HepG2 (cell line): ENCODE results near the gene SERHL2. TPM values are rescaled to one million over a fixed set of nuclear protein-coding genes. Genes with fewer than 3 reads are reported as not detected.

Experiments
- ATAC-seq: fragments of 200-7000 bp; cut with Tn5 transposase; 3 replicates; pipeline ENCODE4 v1.9.1; 2020; ENCODE audit warnings: mild to moderate bottlenecking, moderate library complexity
- BruUV-seq: library from RNA; stranded (reverse); fragments of 400-500 nt; replicated peaks from 2 replicates; lab custom pipeline; 2021; lab: Mats Ljungman, UMichigan
- CTCF ChIA-PET: fragments of 300-600 bp; formaldehyde crosslinking; extraction: SDS; loops from one replicate; lab custom pipeline; 2021; ENCODE audit warnings: low total read pairs, inconsistent platforms, low intra/inter-chr PET ratio; lab: Yijun Ruan, JAX
- POLR2A ChIA-PET: fragments of 350-600 bp; sonication (Branson Sonifier 250); formaldehyde crosslinking; loops from one replicate; lab custom pipeline; 2020; ENCODE audit warnings: antibody characterized with exemption, inconsistent platforms; lab: Yijun Ruan, JAX
- DNase-seq: peaks from one replicate; pipeline ENCODE4 v3.0.0-alpha.2; 2015; ENCODE audit warnings: low spot score
- FAIRE-seq: peaks from 3 replicates; lab custom pipeline; 2011; peaks lifted over from hg19 to GRCh38; lab: Jason Lieb, UNC
- H2AFZ ChIP-seq: one replicate; pipeline ENCODE4 v1.6.1; 2011; ENCODE audit warnings: low read length, inconsistent platforms
- H3K27ac ChIP-seq: fragments of 300-600 bp; 3 replicates; pipeline ENCODE4 v1.8.0; 2011; ENCODE audit warnings: mixed run types, mild to moderate bottlenecking, mixed read lengths, low read length, inconsistent platforms; ENCODE audit not compliant: insufficient read depth; ENCODE audit errors: extremely low read length
- H3K27me3 ChIP-seq, 2 experiments: fragments of 200-600 bp in 1 of 2; 2 replicates in 1 of 2; 3 replicates in 1 of 2; pipeline versions ENCODE4 v1.6.0 to v1.8.0; 2011; ENCODE audit warnings: low read length in 2 of 2, mild to moderate bottlenecking in 2 of 2, moderate library complexity in 2 of 2, inconsistent platforms in 1 of 2; ENCODE audit not compliant: insufficient read depth in 2 of 2, control insufficient read depth in 1 of 2
- H3K36me3 ChIP-seq, 2 experiments: fragments of 200-600 bp in 1 of 2; replicated peaks in 1 of 2; 2 replicates in 1 of 2; 3 replicates in 1 of 2; pipeline versions ENCODE4 v1.5.1 to v1.8.0; 2011; ENCODE audit warnings: low read length in 2 of 2, inconsistent platforms in 1 of 2; ENCODE audit not compliant: insufficient read depth in 2 of 2, control insufficient read depth in 1 of 2
- H3K4me1 ChIP-seq: 2 replicates; pipeline ENCODE4 v1.5.1; 2012; ENCODE audit warnings: low read length, inconsistent platforms; ENCODE audit not compliant: insufficient read depth
- H3K4me2 ChIP-seq: 2 replicates; pipeline ENCODE4 v1.6.0; 2011; ENCODE audit warnings: low read depth, low read length, inconsistent platforms
- H3K4me3 ChIP-seq, 3 experiments: fragments of 200-600 bp in 1 of 3; sonication (generic), shearing (Covaris generic) in 1 of 3; replicated peaks in 1 of 3; 2 replicates each; pipeline ENCODE4 v1.5.1; 2011 to 2016; ENCODE audit warnings: low read length in 3 of 3, inconsistent platforms in 2 of 3, low read depth in 2 of 3, mild to moderate bottlenecking in 2 of 3, control low read depth in 1 of 3, mixed read lengths in 1 of 3; ENCODE audit not compliant: insufficient read depth in 1 of 3
- H3K79me2 ChIP-seq: one replicate; pipeline ENCODE4 v1.6.1; 2011; ENCODE audit warnings: low read length, inconsistent platforms; ENCODE audit not compliant: insufficient read depth
- H3K9ac ChIP-seq: 2 replicates; pipeline ENCODE4 v1.6.0; 2011; ENCODE audit warnings: mild to moderate bottlenecking, low read depth, low read length, inconsistent platforms; ENCODE audit not compliant: insufficient read depth
- H3K9me3 ChIP-seq: 2 replicates; pipeline ENCODE4 v1.5.1; 2012; ENCODE audit warnings: mild to moderate bottlenecking, low read length
- H4K20me1 ChIP-seq: 2 replicates; pipeline ENCODE4 v1.6.0; 2011; ENCODE audit warnings: inconsistent platforms, mild to moderate bottlenecking, low read length, moderate library complexity; ENCODE audit not compliant: insufficient read depth
- DPF2 ChIP-seq: sonication (generic); formaldehyde crosslinking; IDR thresholded peaks from 2 replicates; pipeline ENCODE4 v1.4.0; 2020; ENCODE audit warnings: mild to moderate bottlenecking, low read depth, missing genetic modification reagents, borderline replicate concordance
- MED1 ChIP-seq: sonication (generic); formaldehyde crosslinking; IDR thresholded peaks from 2 replicates; pipeline ENCODE4 v1.4.0; 2020; ENCODE audit warnings: missing genetic modification reagents
- MYC ChIP-seq: sonication (generic); formaldehyde crosslinking; IDR thresholded peaks from 2 replicates; pipeline ENCODE4 v1.9.0; 2021; ENCODE audit warnings: missing genetic modification reagents, borderline replicate concordance
- NBN ChIP-seq: fragments of 450-650 bp; conservative IDR thresholded peaks from 2 replicates; pipeline ENCODE4 v1.6.1; 2017
- RBFOX2 ChIP-seq: fragments of 200-400 bp; formaldehyde crosslinking; IDR thresholded peaks from 2 replicates; pipeline ENCODE4 v1.6.1; 2017; ENCODE audit warnings: low read depth, mild to moderate bottlenecking, low read length
- THRA ChIP-seq: sonication (generic); formaldehyde crosslinking; IDR thresholded peaks from 2 replicates; pipeline ENCODE4 v1.4.0; 2020; ENCODE audit warnings: missing genetic modification reagents, borderline replicate concordance
- ZFX ChIP-seq: sonication (generic); formaldehyde crosslinking; IDR thresholded peaks from 2 replicates; pipeline ENCODE4 v1.4.0; 2020; ENCODE audit warnings: mild to moderate bottlenecking, low read depth, missing genetic modification reagents, moderate library complexity
- ZNF253 ChIP-seq: sonication (generic); formaldehyde crosslinking; IDR thresholded peaks from 2 replicates; pipeline ENCODE4 v1.8.0; 2022; ENCODE audit warnings: mild to moderate bottlenecking, missing genetic modification reagents, borderline replicate concordance
- ZNF629 ChIP-seq: sonication (generic); formaldehyde crosslinking; conservative IDR thresholded peaks from 2 replicates; pipeline ENCODE4 v1.5.0; 2020; ENCODE audit warnings: missing genetic modification reagents
- ZNF782 ChIP-seq: sonication (generic); formaldehyde crosslinking; IDR thresholded peaks from 2 replicates; pipeline ENCODE4 v1.4.0; 2020; ENCODE audit warnings: missing genetic modification reagents, mild to moderate bottlenecking, borderline replicate concordance
- ZNF83 ChIP-seq: sonication (generic); formaldehyde crosslinking; IDR thresholded peaks from 2 replicates; pipeline ENCODE4 v1.4.0; 2020; ENCODE audit warnings: missing genetic modification reagents, mild to moderate bottlenecking, borderline replicate concordance
- WGBS: methylation state at CpG from one replicate; pipeline ENCODE4 v1.1.6; 2017; ENCODE audit warnings: low lambda C conversion rate; 5-methylcytosine and 5-hydroxymethylcytosine counted together
- in situ Hi-C: cut with HindIII; loops from 2 replicates; pipeline ENCODE4 v1.10.0; 2017; ENCODE audit warnings: low pct_unique_long_range_greater_than_20kb; ENCODE audit not compliant: extremely low pct_ligation_motif_present
- intact Hi-C: fragments of 100-400 bp; cut with micrococcal nuclease; formaldehyde crosslinking; loops from one replicate; pipeline ENCODE4 v1.10.0; 2022; ENCODE audit not compliant: unreplicated experiment
- polyA plus RNA-seq, 8 experiments: library from polyadenylated mRNA; depleted of rRNA in 3 of 8; stranded (reverse) in 7 of 8; unstranded in 1 of 8; fragments of >200 nt; fragmentation: Illumina TruSeq in 4 of 8; extraction: Trizol in 4 of 8; gene quantifications; 2 replicates each; pipeline versions ENCODE4 v1.2.1 to v1.2.3, GENCODE V29; 2011 to 2016; ENCODE audit warnings: low read depth in 4 of 8, missing spikeins in 1 of 8, mixed read lengths in 1 of 8; ENCODE audit not compliant: insufficient read depth in 1 of 8
- total RNA-seq, 5 experiments: library from RNA; depleted of rRNA; stranded (reverse); fragments of >200 nt; fragmentation: Illumina TruSeq; extraction: Trizol; gene quantifications; 2 replicates each; pipeline ENCODE4 v1.2.3, GENCODE V29; 2016; ENCODE audit warnings: low read depth in 1 of 5
- TF ChIP-seq, protein P1 (sequence below): sonication (generic); formaldehyde crosslinking; IDR thresholded peaks from 2 replicates; pipeline ENCODE4 v1.4.0; 2020; ENCODE audit warnings: missing genetic modification reagents, borderline replicate concordance
- TF ChIP-seq, protein P2 (sequence below): sonication (generic); formaldehyde crosslinking; IDR thresholded peaks from 2 replicates; pipeline ENCODE4 v1.4.0; 2020; ENCODE audit warnings: mild to moderate bottlenecking, missing genetic modification reagents
- TF ChIP-seq, protein P3 (sequence below): sonication (generic); formaldehyde crosslinking; IDR thresholded peaks from 2 replicates; pipeline ENCODE4 v1.5.0; 2020; ENCODE audit warnings: missing genetic modification reagents

Gene SERHL2
- total and polyA plus RNA-seq, 2 of the 13 experiments (the other 11 are each of a cell fraction or from before 2014, with no cell fraction given), result 1.0 to 1.8 TPM

DNA sequence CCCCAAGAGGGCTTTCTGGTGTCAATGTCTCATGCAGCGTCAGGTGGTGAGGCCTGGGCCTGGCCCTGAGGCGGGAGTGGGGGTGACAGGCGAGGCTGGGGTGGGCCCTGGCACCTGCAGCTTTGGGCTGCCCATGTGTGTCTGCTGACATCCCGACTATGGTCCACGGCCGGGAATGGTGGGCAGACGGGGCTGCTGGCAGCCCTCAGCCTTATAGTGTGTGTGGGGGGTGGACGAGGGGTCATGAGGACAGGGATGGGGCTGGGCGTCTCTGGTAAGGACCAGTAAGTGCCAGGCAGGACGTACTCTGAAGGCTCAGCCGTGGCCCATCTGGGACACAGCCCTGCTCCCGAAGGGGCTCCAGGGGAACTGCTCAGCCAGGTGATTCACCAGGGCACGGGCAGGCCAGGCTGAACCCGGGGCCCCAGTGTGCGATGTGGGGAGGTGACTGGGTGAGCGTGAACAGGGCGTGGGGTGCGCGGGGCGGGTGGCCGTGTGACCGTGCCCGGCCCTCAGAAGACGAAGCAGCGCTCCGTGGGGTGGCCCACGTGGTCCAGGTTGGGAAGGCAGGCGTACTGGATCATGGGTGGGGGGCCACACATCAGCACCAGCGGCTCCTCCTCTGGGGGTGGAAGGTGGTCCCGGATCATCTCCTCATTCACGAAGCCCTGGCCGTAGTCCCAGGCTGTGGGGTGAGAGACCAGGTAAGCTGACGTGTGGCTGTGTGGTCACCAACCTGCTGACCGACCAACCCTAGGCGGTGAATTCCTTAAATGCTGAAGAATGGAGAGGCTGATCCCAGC, 65.7 kb downstream of the SERHL2 start (continued):
- TF ChIP-seq ZFX, result 0 out of 2 replicates have a peak, but pooled peaks have one; percentile 13
- peak; percentile 49 for TF ChIP-seq RBFOX2
- no peak for TF ChIP-seq THRA
- TF ChIP-seq ZNF253 (CRISPR knock-in tag), result no peak

DNA sequence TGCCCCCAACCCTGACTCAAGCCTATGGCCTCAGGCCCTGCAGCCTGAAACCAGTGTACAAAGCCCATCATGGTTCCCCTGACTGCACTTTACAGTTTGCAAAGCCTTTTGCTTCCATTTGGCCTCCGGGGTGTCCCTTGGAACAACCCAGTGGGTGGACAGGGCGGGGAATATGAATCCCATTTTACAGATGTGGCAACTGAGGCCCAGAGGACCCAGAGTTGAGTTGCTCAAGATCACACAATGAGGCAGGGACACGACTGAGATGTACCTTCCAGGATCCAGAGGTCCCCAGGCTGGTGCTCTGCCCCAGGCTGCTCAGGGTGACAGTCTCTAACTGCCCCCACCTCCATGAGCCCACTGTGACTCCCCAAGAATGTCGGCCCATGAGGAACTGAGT, 66.3 kb downstream of the SERHL2 start:
- DNase-seq (no peak), FAIRE-seq (no peak), ATAC-seq (no peak)
- Histone ChIP-seq H3K79me2 (no peaks in the 10 kb centered on the region), H3K27ac (no peak overlapping the region), H4K20me1 (peaks cover 5% of the 10 kb centered on the region), H3K4me3 (no peak overlapping the region), H3K9ac (no peak overlapping the region), H3K36me3 (peaks cover 23 to 33% of the 10 kb centered on the region in 2 experiments; a peak in 4 of 5 replicates), H3K4me2 (no peak overlapping the region), H2AFZ (no peak overlapping the region), H3K4me1 (peaks cover 15% of the 10 kb centered on the region), H3K9me3 (no peaks in the 10 kb centered on the region), H3K27me3 (no peaks in the 10 kb centered on the region)
- in situ Hi-C loops (no loop called here), intact Hi-C loops (loop anchor here (5.0 kb wide), 1 partner anchor 472 kb away; no protein-coding TSS in a partner anchor)
- no TSS peak for BruUV-seq
- ChIA-PET POLR2A (no interaction called here), CTCF (no interaction called here)
- 95% methylated on average over 3 of the region's 4 CpGs for WGBS
- TF ChIP-seq, protein P1, sequence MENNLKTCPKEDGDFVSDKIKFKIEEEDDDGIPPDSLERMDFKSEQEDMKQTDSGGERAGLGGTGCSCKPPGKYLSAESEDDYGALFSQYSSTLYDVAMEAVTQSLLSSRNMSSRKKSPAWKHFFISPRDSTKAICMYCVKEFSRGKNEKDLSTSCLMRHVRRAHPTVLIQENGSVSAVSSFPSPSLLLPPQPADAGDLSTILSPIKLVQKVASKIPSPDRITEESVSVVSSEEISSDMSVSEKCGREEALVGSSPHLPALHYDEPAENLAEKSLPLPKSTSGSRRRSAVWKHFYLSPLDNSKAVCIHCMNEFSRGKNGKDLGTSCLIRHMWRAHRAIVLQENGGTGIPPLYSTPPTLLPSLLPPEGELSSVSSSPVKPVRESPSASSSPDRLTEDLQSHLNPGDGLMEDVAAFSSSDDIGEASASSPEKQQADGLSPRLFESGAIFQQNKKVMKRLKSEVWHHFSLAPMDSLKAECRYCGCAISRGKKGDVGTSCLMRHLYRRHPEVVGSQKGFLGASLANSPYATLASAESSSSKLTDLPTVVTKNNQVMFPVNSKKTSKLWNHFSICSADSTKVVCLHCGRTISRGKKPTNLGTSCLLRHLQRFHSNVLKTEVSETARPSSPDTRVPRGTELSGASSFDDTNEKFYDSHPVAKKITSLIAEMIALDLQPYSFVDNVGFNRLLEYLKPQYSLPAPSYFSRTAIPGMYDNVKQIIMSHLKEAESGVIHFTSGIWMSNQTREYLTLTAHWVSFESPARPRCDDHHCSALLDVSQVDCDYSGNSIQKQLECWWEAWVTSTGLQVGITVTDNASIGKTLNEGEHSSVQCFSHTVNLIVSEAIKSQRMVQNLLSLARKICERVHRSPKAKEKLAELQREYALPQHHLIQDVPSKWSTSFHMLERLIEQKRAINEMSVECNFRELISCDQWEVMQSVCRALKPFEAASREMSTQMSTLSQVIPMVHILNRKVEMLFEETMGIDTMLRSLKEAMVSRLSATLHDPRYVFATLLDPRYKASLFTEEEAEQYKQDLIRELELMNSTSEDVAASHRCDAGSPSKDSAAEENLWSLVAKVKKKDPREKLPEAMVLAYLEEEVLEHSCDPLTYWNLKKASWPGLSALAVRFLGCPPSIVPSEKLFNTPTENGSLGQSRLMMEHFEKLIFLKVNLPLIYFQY (CRISPR knock-in tag), result no peak
- TF ChIP-seq ZNF782 (CRISPR knock-in tag), result no peak
- no peak for TF ChIP-seq ZNF83 (CRISPR knock-in tag)
- no peak for TF ChIP-seq NBN
- TF ChIP-seq ZNF629 (CRISPR knock-in tag), result peak; percentile 93
- TF ChIP-seq, protein P2, sequence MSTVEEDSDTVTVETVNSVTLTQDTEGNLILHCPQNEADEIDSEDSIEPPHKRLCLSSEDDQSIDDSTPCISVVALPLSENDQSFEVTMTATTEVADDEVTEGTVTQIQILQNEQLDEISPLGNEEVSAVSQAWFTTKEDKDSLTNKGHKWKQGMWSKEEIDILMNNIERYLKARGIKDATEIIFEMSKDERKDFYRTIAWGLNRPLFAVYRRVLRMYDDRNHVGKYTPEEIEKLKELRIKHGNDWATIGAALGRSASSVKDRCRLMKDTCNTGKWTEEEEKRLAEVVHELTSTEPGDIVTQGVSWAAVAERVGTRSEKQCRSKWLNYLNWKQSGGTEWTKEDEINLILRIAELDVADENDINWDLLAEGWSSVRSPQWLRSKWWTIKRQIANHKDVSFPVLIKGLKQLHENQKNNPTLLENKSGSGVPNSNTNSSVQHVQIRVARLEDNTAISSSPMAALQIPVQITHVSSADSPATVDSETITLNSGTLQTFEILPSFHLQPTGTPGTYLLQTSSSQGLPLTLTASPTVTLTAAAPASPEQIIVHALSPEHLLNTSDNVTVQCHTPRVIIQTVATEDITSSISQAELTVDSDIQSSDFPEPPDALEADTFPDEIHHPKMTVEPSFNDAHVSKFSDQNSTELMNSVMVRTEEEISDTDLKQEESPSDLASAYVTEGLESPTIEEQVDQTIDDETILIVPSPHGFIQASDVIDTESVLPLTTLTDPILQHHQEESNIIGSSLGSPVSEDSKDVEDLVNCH (CRISPR knock-in tag), result no peak
- TF ChIP-seq MED1, result no peak
- TF ChIP-seq, protein P3, sequence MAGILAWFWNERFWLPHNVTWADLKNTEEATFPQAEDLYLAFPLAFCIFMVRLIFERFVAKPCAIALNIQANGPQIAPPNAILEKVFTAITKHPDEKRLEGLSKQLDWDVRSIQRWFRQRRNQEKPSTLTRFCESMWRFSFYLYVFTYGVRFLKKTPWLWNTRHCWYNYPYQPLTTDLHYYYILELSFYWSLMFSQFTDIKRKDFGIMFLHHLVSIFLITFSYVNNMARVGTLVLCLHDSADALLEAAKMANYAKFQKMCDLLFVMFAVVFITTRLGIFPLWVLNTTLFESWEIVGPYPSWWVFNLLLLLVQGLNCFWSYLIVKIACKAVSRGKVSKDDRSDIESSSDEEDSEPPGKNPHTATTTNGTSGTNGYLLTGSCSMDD (CRISPR knock-in tag), result no peak
- TF ChIP-seq MYC (CRISPR knock-in tag), result no peak
- TF ChIP-seq DPF2 (CRISPR knock-in tag), result no peak
